CD1c-positive myeloid dendritic cell (primary cell): Measurements from ENCODE around the gene AEBP1.

Experiments used
- DNase-seq: peaks from one replicate; pipeline ENCODE4 v3.0.0-alpha.2; 2016; ENCODE audit errors: extremely low spot score

The AEBP1 gene

DNA sequence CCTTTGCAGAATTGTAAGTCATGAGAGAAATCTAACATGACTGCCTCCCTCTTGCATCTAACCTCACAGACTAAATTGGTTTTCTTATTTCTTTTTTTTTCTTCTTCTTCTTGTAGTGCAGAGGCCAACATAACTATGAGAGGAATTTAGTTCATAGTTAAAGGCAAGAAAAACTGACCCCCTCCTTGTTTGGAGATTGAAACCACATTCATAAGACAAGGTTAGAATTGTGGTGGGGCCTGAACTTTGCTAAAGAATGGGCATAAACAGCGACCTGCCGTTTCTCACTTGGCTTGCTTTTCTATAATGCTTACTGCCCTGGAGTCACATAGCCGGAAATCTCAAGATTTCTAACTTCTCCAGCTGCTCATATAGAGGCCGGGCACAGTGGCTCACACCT lies 19.4 kb upstream of the AEBP1 start:
- DNase-seq = no peak

DNA sequence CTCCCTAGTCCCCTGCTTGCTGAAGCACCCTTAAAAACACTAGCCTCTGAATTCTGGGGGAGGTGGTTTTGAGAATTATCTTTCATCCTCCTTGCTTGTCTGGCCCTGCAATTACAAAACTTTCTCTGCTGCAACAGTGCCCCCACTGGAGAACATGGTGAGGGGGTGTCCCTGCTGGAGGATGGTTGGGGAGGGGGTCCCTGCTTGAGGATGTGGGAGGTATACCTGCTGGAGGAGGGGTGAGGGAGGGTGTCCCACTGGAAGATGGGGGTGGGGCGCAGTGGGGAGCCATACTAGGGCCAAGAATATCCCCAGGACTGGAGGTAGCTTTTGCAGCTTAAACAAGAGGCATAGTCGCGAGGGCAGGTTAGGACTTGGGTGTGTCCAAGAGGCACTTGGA lies 18.6 kb upstream of the AEBP1 start:
- no peak for DNase-seq

DNA sequence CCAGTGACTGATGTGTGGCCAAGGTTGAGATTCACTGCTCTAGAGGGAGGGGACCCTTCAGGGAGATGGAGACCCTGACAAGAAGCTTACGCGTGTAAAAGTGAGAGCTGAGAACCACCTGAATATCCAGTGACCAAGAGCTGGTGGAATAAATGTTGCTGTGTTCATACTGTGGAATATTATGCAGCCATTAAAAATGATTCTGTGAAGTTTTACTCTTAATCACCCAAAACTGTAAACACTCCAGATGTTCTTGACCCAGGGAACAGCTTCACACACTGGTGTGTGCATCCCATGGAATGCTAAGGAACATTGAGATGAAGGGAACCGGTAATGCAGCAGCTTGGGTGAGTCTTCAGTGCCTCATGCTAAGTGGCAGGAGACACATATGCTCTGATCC lies 17.5 kb upstream of the AEBP1 start:
- no peak for DNase-seq

DNA sequence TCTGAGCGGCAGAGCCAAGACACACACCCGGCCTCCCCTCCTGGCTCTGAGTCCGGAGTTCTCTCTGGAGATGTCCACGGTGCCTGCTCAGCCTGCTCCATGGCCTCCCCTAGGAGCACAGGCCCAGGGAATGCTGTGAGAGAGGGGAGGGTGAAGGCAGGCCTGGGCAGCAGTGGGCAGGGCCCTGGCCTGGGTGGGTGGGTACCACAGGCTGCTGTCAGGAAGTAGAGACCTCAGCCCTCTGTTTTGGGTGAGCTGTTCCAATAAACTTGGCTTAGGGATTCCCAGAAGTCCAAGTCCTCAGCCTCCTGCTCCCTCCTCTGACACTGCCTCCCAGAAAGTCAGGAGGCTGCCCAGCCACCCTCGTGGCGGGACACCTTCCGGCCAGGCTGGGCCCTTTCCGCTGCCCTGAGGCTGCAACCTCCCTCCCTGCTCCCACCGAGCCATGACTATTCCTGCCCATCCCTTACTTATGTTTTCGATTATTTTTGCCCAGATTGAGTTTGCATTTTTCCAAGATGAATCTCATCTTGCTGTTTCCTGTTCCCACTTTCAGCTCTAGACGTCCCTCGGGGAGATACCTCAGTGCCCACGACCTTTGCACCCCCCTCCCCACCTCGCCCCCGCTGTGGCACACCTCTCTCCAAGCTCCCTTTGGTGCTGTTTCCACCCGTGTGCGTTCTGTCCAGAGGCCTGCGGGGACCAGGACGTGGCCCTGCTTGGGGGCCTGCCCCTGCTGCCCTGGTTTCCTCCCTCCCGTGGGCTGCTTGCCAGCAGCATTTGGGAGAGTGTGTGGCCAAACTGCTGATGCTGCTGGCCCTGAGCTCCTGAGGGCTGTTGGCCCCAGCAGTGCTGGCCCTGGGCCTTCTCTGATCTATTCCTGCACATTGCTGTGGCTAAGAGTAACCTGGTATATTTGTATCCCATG lies 16.0 kb upstream of the AEBP1 start:
- DNase-seq = no peak

DNA sequence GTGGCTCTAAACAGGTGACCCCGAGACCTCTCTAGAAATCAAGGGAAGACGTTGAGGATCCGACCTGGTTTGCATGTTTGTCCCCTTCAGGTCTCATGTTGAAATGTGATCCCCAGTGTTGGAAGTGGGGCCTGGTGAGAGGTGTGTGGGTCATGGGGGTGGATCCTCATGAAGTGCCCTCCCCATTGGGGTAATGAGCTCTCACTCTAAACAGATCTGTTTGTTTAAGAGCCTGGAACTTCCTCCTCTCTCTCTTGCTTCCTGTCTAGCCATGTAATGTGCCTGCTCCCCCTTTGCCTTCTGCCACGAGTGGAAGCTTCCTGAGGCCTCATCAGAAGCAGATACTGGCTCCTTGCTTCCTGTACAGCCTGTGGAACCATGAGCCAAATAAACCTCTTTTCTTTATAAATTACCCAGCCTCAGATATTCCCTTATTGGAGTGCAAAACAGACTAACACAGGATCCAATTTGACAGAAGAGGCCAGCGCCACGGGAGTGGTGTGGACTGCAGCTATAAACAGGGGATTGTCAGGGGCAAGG lies 11.0 kb upstream of the AEBP1 start:
- DNase-seq = no peak

DNA sequence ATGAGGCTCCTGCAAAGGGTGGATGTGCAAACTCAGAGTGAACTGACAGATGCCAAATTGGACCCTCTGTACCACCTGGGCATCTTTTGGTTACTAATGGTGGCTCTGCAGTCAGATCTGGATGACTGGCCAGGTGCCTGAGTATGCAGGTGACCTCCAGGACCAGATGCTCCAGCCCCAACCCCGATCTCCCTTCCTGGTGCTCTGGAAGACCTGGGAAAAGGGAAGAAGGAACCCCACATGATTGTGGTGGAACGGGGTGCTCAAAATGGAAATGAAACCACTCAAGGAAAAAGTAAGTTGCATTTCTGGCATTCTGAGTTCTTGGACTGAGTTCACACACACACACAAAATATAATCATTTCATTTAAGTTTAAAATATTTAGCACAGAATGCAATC lies 9.8 kb upstream of the AEBP1 start:
- no peak for DNase-seq

DNA sequence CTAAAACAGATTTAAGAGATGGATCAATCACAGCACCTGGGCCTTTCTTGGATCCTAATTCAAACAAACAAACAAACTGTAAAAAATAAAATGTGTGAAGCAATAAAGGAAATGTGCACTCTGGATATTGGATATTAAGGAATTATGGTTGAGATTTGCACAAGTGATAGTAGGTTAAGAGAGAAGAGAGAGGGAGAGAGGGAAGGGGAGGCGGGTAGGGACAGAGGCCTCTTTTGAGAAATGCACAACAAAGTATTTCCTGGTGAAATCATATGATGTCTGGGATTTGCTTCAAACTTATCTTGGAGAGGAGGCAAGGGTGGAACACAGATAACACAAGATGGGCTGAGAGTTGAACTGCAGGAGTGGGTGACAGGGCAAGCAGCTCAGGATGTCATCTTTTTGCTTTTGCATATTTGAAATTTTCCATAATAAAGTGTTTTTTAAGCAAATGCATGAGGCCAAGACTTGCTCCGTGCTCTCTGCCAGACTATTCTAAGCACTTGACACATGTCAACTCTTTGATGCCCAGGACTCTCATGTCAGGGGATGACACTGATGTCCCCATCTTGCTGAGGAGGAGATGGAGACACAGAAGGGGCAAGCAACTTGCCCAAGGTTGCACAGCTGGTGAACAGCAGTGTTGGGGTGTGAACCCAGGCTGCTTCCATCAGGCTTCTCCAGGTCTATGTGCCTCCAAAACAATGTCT lies 9.1 kb upstream of the AEBP1 start:
- DNase-seq = no peak

DNA sequence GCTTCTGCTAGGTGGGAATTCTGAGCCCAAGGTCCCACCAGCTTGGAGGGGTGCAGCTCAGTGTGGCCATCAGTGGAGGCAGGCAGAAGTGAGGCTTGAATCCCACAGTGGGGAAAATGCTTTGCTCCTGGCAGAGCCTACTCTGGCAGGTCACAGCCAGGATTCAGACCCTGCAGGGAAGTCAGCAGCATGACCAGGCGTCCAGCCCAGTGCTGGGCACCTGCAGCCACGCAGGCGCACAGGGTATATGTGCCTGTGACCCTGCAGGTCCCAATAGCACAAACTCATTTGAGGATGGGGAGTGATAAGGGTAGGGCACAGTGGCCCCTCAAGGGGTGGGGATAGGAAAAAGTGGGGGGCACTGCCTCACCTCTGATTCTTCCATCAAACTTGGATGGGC lies 8.4 kb upstream of the AEBP1 start:
- DNase-seq = no peak

DNA sequence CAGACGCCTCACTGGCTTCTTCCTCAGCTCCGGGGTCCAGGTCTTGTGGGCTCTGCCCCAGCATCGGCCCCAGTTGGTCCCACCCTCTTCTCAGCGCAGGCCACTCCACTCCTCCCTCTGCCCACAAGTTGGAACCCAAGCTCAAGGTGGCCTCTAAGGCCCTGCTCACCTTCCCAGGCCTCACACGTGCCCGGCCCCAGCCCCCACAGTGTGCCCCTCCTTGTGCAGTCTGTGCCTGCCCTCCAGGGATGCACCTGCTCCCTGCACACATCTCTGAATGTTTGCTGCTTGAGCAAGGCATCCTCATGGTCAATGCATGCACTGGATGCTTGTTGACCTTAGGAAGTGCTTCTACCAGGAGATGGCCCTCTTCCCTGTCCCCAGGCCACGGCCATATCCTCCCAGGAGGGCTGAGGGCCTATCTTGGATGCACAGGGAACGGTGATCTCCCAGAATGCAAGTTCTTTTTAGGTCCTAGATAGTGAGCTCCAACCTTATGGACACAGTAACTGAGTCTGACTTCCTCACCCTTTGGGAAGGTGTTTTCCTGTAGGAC lies 7.7 kb upstream of the AEBP1 start:
- no peak for DNase-seq

DNA sequence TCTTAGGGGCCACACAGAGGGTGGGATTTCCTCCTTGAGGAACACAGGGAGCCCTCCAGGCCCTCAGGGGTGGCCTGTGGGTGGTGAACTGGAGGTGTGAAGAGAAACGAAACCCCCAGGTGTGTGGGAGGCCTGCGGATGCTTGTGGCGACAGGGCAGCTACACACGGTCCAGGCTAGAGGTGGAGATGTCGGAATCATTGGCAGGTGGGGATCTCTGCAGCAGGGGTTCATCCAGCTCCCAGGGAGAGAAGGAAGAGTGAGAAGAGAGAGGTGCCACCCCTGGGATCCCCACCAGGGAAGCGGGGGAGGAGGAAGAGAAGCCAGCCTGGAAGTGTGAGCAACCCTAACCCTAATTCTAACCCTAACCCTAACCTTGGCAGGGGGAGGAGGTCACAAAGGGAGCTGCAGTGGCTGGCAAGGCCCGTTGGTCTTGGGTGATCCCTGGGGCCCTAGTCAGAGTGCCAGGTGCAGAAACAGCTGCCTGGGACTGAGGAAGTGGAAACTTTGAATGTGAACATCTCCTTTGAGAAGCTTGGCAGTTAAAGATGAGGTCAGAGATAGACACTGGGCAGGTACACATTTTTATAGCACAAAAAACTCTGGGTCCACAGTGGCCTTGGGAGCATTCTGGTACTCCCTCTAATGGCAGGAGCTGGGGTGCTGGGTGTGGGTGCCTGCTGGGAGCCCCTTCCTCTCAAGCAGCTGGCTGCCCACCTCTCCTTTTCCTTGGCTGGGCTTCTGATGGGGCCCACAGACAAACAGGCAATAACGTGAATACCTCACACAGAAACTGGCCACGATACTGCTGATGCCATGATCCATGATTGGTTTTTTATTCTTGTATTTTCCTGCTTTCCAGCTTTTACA lies 6.8 kb upstream of the AEBP1 start:
- no peak for DNase-seq

DNA sequence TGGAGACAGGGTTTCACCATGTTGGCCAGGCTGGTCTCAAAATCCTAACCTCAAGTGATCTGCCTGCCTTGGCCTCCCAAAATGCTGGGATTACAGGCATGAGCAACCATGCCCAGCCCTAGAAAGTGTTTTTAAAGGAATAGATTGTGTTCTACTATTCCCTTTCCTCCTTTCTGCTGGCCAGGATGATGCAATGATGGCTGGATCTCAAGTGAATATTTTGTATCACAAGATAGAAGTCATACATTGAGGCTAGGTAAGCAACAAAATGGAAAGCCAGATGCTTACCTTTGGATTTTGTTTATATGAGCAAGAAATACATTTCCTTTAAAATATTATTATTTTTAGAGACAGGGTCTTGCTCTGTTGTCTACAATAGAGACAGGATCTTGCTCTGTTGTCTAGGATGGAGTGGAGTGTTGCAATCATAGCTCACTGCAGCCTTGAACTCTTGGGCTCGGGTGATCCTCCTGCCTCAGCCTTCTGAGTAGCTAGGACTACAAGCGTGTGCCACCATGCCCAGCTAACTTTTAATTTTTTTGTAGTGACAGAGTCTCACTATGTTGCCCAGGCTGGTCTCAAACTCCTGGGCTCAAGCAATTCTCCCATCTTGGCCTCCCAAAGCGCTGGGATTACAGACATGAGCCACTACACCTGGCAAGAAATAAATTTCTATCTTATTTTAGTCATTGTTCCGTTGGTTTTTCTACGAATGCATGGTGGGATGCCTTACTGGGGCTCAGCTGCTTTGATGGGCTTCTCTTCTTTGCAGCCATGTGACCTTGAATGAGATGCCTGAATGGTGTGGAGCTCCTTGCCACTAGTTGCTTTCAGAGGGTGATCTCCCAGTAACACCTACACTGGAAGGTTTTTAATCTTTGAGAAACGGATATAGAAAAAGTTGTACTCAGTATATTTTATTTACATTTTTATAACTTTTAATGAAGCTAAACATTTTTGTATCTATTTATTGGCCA lies 5.8 kb upstream of the AEBP1 start:
- DNase-seq = no peak

DNA sequence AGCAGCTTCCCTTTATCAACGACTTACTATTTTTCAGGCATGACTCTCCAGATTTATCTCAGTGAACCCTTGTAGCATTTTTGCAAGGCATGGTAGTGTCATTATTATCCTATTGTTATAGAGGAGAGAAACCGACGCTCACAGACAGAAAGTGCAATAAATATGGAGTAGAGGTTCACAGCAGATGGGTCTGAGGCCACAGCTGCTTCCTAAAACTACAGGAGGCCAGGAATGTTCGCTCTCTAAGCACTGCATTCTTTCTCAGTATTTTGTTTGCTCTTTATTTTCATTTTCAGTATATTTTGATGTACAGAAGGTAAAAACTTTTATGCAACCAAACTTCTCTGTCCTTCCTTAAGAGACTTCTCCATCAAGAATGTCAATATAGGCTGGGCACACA lies 4.5 kb upstream of the AEBP1 start:
- no peak for DNase-seq

DNA sequence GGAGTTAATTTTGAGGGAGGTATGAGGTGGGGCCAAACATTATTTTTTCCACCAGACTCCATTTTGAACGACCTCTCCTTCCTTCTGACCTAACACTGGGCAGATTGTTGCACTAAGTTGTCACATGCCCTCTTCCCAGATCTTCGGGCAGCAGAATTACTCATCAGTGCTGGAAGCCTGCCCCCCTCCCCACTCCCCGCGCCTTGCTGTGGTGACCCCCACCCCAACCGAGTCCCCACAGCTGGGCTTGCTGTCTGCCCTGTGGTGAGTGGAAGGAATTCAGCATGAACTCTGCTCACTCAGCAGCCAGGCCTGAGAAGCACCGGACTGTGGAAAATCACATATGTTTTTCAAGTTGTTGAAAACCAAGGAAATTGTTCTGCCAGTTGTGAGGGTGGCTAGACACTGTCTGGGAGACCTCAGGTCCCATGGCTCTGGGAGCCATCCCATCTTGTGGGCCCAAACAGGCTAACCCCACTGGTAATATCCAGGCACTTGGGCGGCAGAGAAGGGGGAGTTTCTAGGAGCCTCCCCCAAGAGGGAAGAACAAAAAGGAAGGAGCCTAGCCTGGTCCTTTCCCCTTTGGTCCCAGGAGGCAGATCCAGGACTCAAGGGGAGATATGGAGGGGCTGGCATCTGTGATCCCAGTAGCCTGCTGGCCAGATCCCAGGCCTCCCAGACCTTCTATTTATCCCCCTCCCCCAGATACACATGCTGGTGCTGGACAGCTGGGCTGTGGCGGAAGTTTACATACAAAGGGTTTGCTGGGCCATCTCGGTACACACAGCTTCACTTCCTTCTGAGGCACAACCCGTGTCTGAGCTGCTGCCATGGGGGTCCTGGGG lies 3.5 kb upstream of the AEBP1 start:
- DNase-seq = no peak

DNA sequence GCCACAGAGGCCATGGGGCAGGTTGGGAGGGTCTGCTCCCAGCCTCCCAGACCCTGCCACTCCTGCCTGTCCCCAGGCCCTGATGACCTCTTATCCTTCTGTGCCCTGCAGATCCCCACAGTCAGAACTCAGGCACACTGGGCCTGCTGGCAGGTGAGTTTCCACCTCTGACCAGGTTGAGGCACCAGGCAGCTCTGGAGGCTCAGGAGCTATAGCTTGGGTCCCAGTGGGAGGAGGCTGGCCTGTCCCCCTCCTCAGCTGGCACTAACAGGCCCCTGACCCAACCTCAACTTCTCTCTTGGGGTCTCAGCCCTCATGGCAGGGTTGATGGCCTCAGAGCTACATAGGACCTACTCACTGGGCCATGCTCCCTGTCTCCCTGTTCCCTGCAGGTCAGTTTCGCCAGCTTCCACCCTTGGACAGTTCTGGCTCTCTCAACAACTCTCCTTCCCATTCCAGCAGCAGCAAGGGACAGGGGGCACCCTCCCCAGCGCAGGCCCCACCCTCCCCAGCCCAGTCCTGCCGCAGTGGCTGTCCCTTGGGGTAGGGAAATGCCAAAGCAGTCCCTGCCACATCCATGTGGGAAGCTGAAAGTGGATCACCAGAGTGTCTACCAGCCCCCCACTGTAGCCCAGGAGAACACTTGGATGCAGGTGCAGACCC lies 2.7 kb upstream of the AEBP1 start:
- DNase-seq = no peak

DNA sequence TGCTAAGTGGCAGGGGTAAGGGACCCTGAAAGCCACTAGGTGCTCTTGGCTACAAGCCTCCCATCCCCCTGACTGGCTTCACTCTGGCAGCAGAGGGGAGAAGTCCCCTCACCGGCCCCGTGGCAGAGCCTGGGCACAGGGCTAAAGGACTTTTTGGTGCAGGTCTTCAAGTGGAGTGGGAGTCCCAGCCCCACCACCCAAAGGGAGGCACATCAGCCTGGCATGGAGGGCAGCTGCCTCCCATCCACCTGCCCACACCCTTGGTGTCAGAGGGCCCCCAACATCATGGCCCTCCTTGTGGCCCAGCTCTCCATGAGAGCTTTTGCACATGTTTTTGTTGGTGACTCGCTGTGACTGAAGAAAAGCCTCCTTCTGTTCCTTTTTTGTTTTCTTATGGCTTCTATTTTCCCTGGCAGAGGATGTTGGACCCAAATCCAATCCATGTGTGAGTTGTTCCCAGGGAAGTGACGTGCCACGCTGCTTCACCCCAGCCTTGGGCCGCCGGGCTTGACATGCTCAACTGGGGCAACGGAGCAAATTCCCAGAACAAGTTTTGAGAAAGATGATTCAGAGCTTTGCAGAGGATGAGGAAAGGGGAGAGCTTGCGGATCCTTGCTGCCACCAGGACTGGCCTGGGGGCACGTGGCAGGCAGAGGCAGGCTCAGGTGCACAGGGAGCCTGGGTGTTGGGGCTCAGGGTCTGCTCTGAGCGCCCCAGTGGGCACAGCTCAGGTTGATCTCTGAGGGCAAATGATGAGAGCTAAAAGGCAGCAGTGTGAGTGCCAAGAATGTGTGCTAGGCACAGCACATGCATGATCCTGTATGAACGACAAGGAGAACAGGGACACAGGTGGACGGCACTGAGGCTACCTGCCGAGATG lies 1.9 kb upstream of the AEBP1 start:
- DNase-seq = no peak

DNA sequence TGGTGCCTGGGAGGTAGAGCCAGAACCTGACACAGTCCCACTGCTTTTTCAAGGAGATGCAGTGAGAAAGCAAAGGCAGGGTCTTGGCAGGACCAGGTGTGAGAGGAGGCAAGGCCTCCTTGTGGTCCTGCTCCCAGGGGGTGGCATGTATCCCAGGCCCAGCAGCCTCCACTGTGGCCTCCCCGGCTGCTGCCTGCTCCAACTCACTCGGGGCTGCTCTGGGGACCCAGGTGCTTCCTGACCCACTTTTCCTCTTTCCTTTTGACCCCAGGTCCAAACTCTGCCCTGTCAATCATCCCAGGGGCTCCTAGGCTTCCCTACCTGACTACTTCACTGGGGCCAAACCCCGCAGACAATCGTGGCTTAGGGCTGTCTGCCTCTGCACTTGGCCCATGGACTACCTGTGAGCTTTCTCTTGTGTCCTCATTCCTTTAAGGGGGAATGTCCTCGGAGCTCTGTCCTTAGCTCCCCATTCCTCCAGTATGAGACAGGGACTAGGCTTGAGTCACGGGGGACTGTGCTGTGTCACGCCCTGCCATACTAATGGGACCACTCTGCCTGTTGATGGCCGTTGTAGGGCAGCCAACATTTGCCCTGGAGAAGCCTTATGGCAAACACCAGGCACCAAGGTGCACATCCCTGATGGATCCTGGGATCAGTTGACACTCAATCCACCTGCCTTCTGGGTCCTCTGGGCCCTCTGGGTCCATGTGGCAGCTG lies 1.1 kb upstream of the AEBP1 start:
- no peak for DNase-seq

DNA sequence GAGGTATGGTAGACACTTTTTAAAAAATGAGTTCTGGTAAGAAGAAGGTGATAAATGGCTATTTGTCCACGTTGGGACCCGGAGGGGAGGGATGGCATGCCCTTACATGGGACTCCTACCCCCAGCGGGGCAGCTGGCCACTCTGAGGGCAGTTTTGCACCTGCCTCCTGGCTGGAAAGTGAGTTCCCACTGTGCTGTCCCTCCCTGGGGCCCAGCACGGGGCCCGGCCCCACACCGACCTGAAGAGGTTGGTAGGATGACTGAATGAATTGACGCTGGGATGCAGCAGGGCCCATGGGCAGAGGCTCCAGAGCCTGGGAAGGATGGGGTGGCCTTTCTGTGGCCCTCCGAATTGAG lies 601 bp upstream of the AEBP1 start:
- no peak for DNase-seq
